HG02571 (cell line): Measurements from ENCODE around the gene ECT2L.

Experiments
- ATAC-seq: cut with Tn5 transposase; IDR thresholded peaks from one replicate; pipeline ENCODE4 v1.9.1; 2021; ENCODE audit warnings: mild to moderate bottlenecking, moderate library complexity; ENCODE audit not compliant: unreplicated experiment

ECT2L gene

DNA sequence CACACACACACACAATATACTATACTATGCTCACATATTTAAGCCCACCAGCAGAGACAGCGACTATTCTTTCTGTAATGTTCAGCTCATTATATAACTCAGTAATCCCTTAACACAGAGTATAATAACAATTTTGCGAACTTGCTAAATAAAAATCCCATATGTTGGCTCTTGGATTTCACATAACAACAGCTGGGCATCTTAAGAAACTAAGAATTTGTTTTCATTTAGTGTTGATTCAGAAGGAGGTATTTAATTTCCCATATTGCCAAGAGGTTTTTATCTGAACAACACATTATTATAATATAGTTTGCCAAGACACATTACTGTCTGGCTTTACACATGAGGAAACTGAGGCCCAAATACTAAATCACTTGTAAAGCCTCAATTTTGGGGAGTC is 7.4 kb downstream of the ECT2L start:
- no peak for ATAC-seq

DNA sequence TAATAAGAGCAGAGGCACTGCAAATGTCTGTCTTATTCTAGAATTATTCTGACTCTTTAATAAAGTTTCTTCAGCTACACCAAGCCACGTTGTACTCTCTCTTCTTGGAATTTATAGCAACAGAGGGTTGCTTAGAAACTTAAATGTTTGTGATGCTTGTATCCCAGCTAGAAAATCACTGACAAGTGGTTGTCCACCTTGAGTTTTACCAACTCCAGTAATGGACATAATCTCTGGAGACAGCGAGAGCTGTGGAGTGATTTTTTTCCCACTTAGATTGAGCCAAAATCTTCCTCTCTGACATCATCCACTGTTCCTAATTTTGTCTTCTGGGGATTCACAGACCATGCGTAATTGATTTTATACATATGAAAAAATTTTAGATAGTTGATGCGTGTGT is 8.0 kb downstream of the ECT2L start:
- ATAC-seq = no peak

DNA sequence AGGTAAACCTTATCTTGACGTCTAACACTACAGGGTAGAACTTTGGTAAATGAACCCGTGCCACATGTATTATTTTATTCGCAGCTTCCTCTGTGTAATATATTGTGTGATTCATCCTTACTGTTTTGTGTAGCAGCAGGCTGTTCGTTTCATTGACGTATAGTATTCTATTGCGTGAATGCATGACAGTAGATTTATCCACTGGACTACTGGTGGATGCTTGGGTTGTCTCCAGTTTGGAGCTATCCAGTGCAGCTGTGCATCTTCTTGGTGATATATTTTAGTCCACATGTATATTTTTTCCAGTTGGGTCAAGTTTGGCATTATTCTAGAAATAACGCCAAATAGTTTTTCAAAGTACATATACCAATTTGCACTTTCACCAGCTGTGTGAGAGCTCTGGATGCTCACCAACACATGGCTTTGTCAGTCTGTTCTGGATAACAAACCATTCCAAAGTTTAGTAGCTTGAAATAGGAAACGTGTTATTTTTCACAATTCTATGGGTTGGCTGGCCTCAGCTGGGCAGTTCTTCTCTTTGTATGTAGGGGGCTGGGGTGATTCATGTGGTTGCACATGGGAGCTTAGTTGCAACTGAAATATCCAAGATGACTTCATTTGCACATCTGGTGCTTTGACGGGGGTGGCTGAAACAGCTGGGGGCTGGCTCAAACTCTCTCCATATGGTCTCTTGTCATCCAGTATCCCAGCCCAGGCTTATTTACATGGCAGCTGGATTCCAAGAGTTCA is 9.3 kb downstream of the ECT2L start:
- ATAC-seq = no peak

DNA sequence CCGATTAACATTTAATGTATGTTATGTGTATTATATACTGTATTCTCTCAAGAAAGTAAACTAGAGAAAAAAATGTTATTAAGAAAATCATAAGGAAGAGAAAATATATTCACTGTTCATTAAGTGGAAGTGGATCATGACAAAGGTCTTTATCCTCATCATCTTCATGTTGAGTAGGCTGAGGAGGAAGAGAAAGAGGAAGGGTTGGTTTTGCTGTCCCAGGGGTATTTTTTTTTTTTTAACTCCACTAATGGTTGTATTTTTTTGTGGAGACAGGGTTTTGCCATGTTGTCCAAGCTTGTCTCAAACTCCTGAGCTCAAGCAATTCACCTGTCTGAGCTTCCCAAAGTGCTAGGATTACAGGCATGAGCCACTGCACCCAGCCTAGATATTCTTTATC is 11.0 kb downstream of the ECT2L start:
- no peak for ATAC-seq

DNA sequence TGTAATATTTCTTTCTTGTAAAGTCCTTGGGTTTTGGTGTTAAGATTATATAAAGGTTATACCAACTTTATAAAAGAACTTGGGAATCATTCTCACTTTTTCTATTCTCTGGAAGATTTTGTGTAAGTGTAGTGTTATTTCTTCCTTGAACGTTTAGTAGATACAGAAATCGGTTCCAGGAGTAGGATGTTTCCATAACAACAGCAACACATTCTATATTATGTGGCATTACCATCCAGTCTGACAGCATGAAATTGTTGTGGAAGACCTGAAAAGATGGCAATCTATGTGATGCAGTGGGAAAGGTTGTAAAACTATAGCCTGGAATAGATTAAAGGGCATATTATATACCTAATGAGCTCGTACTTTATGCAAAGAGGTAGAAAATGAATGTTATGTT is 13.8 kb downstream of the ECT2L start:
- ATAC-seq = no peak

DNA sequence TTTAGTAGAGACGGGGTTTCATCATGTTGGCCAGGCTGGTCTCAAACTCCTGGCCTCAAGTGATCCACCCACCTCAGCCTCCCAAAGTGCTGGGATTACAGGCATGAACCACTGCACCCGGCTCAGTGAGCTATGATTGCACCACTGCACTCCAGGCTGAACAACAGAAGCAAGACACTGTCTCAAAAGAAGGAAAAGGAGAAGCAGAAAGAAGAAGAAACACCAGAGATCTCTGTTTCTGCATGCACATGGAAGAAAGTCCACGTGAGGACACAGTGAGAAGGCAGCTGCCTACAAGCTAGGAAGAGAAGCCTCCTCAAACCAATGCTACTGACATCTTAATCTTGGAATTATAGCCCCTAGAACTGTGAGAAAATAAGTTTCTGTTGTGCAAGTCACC is 16.0 kb downstream of the ECT2L start:
- no peak for ATAC-seq

DNA sequence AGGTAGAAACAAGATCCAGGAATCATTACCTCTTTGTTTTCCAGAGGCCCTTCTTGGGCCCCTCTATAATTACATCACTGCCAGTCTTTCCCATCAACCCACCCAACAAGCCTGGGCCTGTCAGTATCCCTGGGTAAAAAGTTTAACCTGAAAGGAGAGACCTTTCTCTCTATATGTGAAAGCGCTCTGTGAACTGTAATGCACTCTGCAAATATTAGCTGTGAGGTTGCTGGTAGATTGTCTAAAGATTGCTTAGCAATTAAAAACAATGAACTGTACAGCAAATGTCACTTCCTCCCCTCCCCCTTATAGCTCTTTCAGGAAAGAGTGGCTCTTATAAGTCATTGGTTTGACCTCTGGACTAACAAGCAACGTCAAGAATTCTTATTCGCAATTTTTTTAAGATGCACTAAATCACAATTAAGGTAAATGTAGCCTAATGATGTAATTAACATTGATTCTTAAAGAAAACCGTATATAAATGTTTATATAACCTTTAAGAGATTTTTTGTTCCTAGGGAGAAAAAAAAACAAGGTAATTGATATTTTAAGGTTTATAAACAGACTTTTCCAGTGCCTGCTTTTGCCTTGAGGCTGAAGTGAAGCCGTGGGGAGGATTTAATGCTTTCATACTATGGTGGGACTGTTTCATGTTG is 18.4 kb downstream of the ECT2L start:
- no peak for ATAC-seq

DNA sequence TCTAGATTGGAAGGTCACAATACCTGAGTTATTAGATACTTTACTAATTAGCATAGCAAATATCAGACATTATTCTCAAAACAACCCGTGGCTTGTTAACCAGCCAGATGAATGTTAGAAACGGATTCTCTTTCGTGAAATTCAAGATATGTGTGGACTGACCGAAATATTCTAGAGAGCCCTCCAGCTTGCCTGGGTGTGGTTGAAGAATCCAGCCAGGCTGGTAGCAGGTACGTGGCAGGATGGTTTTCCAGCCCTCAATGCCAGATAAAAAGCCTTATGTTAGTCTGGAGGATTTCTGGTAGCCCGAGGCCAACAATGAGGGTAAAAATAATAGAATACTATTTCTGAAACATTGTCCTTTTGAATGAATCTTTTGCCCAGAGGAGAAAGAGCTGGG is 19.3 kb downstream of the ECT2L start:
- ATAC-seq = no peak

DNA sequence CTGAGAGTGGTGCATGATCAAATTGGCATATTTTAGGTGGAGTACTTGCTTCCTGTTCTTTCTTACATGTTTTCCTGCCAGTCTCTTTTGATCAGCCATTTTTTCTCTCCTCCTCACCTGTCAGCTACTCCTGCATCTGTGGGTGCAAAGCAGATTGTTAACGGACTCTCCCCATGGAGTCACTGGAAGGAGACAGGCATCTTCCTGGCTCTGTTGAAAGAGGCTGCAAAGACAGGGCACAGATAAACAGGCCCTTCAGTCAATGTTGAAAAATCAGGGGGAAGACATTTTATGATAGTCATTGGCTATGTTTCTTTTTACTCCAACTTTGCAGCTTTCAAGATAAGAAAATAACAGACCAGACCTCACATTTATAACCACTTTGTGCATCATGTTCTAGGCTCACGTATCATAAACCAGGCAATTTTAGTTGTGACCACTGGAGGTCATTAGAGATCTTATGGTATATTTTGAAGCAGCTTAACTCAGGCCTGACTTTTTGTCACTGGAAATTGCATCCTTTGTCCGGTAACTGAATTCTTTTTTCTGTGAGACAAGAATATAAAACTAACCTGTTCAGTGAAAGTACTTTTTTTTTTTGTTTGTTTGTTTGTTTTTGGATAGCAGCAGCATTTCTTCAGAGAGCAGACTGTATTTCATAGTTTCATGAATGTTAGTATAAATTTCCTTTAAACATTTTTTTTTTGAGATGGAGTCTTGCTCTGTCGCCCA is 20.1 kb downstream of the ECT2L start:
- ATAC-seq = peak; percentile 44

DNA sequence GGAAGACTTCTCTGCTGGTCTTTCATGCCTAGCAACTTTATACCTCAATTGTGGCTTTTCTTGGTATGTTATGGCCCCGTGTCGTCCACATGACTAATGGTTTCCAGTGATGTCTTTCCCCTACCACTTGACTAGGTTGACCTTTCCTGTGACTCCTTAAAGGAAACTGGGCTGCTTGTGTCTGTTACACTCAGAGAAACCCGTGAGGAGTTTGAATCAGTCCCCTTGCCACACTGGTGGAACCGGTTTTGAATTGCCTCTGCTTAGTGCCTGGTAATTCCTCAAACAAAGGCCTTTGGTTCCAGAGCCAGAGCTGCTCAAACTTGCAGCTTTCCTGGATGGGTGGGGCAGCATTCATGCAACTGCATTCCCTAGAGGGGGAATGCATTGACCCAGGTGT is 21.9 kb downstream of the ECT2L start:
- peak; percentile 22 for ATAC-seq

DNA sequence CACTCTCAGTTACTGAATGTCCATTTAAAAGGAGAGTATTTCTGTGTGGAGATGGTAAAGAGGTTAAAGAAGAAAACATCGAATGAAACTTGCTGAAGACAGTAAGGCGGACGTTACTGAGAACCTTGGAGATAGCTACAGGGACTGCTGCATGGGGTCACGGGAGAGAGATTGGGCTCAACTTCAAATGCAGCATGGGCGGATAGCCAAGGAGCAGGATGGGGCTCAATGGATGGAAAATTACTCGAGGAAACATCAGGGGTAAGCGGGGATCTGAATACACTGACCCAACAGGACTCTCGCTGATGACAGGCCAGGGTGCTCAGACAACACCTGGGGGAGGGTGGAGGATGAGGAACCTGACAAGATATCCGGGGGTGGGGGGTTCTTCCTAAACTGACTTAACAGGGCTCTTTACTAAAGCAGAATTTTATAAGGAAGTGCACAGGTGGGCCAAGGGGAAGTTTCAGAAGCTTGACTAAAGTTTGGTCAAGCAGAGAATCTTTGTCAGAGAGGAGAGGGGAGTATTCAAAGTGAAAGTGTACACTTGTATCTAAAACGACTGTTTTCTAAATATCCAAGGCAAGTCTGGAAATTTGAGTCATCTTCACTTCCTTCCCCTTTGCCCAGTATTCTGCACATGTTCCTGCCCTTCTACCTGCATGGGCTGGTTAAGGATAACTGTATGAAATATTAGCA is 22.8 kb downstream of the ECT2L start:
- ATAC-seq = peak; percentile 63

DNA sequence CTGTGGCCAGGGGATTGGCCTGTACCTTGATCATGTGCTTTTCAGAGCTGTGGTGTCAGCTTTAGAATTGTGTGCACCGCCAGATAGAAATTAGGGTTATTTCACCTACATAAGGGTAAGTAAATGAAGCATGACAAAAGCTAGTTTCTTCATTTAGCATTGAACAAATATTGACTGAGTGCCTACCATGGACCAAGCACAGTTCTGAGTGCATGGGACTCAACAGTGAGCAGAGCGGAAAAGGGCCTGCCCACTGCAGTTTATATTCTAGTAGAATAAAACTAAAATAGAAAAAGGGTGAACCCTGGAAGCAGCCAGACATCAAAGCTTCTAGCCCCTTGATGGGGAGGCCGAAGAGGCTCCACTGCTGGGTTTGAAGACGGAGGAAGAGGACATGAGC is 25.6 kb downstream of the ECT2L start:
- ATAC-seq = no peak

DNA sequence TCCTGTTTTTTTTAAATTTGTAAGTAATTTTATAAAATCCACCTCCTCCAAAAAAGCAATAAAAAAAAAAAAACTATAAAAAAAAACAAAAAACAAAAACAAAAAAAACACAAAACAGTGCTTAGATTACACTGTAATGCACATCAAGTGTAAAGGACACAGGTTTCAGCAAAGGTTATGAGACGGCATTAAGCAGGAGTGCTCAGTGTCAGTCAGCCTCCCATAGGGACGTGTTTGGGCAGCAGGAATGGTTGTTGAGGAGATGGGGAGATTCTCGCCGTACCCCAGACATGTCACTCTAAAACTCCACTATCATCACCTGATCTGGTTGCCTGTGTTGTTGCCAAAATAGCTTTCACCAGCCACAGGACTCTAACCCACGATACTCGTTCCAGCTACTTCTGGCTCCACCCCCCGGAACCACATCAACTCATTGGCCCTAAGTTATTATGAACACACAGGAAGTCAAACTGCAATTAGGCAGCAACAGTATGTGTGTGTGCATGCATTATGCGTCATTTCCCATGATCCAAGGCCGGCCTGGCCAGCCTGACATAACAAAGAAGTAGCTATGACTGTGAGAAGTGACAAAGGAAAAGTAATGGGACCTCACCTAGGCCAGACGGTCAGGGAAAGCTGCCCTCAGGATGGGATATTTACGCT is 28.7 kb downstream of the ECT2L start:
- no peak for ATAC-seq

DNA sequence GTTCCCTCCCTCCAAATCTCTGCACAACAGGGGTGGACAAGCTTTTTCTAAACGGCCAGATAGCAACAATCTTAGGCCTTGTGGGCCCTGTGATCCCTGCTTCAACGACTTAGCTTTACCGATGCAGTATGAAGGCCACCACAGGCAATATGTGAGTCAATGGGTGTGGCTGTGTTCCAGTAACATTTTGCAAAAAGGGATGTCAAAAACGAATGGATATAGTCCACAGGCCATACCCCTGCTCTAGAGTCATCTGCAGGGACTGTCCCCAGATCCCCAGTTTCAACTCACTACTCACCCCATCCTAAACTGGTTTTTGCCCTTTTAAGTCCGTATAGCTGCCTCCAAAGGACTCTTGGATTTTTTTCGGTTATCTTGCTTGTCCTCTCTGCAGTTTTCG is 34.4 kb downstream of the ECT2L start:
- no peak for ATAC-seq

DNA sequence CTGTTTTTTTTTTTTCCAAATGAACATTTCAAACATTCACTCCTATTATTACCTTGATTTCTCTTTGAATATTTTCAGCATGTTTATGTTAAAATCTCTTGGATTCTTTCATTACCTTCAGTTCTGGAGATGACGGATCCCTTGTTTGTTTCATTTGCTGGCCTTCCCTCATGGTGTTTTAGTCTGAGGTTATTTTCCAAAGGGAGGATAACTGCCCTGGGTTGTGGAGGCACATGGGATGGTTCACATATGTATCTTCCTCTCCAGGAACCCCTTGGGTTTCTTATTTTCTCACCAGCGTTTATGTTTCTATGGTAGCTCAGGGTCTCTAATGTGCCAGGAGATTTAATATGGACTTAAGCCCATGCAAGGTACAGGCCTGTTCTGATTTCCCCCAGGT is 36.3 kb downstream of the ECT2L start:
- ATAC-seq = no peak

DNA sequence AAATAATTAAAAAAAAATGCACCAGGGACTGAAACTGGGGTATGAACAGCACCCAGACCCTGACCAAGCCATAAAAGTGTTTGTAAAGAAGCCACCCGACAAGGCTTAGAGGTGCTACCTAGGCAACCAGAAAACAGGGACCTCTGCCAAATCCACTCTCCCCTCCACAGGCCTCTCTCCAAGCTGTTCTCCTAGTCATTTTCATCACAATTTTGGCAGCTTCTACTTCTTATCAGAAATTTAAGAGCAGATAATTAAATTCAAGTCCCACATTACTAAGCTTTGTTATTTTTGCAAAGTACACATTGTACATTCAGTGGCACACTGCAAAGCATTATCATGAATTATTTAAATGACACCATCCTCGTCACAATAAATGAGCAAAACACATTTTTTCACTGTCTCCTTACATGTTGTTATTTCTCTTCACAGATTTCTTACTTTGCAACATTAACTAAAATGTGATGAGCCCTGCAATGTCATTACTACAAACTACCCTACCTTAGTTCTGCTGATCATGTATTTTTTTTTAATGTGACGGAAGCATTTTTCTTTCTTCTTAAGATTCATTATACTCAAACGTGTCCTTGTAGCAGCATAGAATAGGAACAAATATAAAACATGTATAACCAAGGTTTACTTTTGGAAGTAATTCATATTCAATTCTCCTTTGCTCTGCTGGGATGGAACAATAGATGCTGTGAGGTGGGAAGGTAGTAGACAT is 38.1 kb downstream of the ECT2L start:
- no peak for ATAC-seq

DNA sequence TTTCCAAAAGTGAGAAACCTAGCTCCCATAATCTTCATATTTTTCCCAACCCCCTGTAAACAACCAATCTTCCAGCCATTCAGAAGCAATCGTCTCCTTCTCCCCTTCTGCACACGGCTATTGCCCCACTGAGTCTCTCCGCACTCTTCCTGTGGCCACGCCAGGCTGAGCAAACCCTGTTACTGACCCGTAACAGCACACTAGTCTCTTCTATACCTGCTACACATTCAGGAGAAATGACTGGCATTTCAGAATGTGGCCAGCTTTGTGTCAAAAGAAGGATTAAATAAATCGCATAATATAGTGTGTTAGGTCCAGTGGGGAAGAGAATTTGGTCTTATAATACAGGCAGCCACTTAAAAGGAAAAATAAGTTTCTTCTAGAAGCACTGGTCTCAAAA is 41.4 kb downstream of the ECT2L start:
- ATAC-seq = no peak

DNA sequence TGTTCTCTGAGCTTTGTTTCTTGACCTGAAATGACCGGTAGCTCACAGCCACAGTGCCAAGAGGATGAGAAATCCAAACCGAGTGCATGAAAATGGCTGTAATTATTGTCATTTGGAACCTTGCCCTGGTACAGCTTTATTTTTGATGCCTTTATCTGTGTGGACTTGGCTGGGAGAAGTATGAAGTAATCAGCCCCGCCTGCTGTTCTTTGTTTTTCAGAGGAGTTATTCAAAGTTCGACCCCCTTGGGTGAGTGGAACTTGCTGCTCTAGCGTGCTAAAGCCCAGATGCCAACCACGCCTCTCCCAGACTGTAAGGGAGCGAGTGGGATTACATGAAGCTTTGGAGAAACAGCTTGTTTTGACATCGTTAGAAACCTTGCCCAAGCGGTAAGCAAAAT is 48.3 kb downstream of the ECT2L start:
- ATAC-seq = no peak

DNA sequence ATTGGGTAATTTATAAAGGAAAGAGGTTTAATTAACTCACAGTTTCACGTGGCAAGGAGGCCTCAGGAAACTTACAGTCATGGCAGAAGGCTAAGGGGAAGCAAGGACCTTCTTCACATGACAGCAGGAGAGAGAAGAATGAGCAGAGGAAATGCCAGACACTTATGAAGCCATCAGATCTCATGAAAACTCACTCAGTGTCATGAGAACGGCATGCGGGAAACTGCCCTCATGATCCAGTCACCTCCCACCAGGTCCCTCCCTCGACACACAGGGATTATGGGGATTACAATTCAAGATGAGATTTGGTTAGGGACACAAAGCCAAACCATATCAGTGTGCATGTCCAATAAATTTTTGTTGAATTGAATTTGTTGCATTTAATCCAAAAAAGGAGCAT is 52.0 kb downstream of the ECT2L start:
- no peak for ATAC-seq

DNA sequence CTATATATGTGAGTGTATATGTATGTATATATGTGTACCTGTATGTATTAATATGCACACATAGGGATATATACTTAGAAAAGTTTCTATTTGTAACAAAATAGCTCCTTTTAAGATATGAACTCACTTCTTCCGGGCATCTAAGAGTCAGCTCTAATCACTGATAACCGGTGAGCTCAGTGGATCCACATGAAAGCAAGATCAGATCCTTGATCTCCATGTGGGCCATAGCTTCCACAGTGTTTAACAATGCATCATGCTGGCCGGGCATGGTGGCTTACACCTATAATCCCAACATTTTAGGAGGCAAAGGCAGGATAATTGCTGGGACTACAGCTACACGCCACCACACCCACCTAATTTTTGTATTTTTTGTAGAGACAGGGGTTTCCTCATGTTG is 52.6 kb downstream of the ECT2L start:
- no peak for ATAC-seq
